ENCODE results near the gene MYBPC3.

The MYBPC3 gene

DNA sequence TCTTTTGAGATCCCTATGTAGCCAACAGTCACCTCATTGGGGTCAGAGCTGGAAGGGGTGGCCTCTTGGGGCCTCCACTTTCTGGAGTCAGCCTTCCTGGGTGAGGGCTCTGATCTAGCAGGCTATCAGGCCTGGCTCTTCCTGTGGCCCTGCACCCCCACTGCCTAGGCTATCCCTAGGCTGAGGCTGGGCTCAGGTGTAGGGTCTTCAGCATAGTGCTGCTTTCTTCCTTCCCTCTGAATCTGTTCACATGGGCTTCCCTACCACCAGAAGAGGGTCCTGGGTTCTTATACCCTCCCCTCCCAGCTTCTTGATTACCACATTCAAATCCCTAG lies 26.3 kb upstream of the MYBPC3 start:
- H3K4me3 ChIP-seq (ENCODE audit: low read length), result no peak overlapping the region
- no peaks in the 10 kb centered on the region for H3K4me1 ChIP-seq (ENCODE audit: insufficient read depth, low read length)
- no peaks in the 10 kb centered on the region for H3K27me3 ChIP-seq (ENCODE audit: insufficient read depth, low read length)
- H3K27ac ChIP-seq (ENCODE audit: low read length), result no peak overlapping the region
- H3K9ac ChIP-seq (ENCODE audit: low read depth, low read length), result no peak overlapping the region
- no peaks in the 10 kb centered on the region for H3K9me3 ChIP-seq (ENCODE audit: insufficient read depth, low read depth, low read length)
- H3K36me3 ChIP-seq (ENCODE audit: insufficient read depth, low read depth, low read length), result no peaks in the 10 kb centered on the region

DNA sequence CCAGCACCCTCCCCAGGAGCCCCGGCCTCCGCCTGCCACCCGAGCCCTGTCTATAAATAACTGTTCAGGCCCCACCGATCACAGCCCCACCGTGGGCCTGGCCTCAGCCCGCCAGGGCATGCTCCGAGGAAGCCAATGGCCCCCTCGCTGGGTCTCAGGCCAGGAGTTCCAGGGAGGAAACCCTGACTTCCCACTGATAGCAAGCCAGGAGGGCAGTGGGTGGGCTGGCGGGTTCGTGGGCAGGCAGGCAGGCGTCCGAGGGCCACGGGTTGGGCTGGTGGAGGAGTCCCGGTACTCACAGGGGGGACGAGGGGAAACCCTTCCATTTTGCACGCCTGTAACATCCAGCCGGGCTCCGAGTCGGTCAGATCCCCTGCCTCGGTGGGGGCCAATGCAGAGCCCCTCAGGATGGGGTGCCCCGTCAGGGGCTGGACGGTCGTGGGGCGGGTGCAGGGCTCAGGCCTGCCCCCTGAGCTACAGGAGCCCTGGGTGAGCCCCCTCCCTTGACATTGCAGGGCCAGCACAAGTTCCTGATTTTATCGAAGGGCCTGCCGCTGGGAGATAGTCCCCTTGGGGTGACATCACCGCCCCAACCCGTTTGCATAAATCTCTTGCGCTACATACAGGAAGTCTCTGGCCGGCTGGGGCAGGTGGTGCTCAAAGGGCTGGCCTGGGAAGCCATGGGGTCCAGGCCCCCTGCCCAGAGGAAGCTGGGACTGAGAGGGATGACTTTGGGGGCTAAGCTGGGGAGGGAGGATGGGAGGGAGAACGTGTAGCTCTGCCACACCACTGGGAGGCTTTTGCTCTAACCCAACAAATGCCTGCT lies 25.7 kb upstream of the MYBPC3 start, which contains the start of gene SPI1:
Gene SPI1, minus strand, starts transcription at position 538 of the 826 bp plus-strand sequence. Its CDS starts 194 bp downstream, at position 344.
- Histone ChIP-seq H3K36me3 (ENCODE audit: insufficient read depth, low read depth, low read length) (no peaks in the 10 kb centered on the region), H3K4me3 (ENCODE audit: low read length) (no peak within 1 kb of the TSS), H3K9ac (ENCODE audit: low read depth, low read length) (no peak within 1 kb of the TSS), H3K9me3 (ENCODE audit: insufficient read depth, low read depth, low read length) (no peaks in the 10 kb centered on the region), H3K27me3 (ENCODE audit: insufficient read depth, low read length) (no peaks in the 10 kb centered on the region), H3K27ac (ENCODE audit: low read length) (no peak within 1 kb of the TSS), H3K4me1 (ENCODE audit: insufficient read depth, low read length) (no peaks in the 10 kb centered on the region)

DNA sequence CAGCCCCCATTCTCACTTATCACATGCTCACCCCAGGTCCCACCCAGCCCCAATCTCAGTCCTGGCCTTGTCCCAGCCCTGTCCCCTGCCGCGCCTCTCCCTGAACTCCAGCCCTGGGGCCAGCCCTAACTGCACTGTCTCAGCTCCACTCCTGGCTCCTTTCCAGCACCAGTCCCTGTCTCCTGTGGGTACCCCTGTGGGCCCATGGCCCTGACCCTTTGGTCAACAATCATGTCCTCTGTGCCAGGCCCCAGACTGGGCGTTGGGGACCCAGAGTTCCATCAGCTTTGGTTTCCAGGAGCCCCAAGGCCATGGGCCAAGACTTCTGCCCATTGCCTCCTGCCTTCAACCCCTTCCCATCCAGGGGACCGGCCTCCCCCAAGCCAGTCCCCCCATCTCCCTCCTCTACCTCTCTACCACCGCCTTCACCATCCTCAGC lies 25.1 kb upstream of the MYBPC3 start:
- H3K9ac ChIP-seq (ENCODE audit: low read depth, low read length), result no peak overlapping the region
- H3K36me3 ChIP-seq (ENCODE audit: insufficient read depth, low read depth, low read length), result no peaks in the 10 kb centered on the region
- no peak overlapping the region for H3K27ac ChIP-seq (ENCODE audit: low read length)
- no peaks in the 10 kb centered on the region for H3K27me3 ChIP-seq (ENCODE audit: insufficient read depth, low read length)
- no peaks in the 10 kb centered on the region for H3K4me1 ChIP-seq (ENCODE audit: insufficient read depth, low read length)
- H3K4me3 ChIP-seq (ENCODE audit: low read length), result no peak overlapping the region
- no peaks in the 10 kb centered on the region for H3K9me3 ChIP-seq (ENCODE audit: insufficient read depth, low read depth, low read length)

DNA sequence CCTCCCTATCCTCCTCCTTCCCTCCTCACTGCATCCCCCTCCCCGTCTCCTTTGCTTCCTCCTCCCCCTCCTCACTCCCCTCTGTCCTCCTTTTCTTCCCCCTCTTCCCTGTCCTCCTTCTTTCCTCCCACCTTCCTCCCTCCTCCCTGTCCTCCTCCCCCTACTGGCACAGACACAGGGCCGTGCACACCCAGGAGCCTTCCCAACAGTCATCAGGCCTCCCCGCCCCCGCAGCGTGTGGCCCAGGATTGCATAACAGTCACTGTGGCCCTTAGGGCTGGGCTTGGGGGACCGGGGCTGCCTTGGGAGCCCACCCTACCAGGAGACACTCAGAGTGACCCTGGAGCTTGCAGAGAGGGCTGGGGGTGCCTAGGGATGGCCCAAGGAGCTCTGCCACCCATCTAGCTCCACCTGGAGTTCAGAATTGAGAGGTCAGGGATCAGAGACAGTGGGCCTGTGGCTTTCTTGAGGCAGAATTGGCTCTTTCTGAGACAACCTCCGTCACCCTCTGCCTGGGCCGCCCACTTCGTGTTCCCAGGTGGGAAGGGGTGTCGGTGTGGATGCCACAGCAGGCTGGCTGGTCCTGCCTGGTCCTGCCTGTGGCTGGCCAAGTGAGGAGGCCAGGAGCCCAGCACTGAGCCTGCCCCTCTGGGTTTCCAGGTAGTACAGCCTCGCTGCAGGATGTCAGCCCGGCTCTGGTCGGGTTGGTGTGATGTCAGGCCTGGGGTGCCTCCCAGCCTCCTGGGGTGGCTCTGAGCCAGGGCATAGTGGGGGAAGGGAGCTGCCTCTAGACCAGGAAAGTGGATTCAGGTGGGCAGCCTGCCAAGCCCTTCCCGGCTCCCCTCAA lies 24.2 kb upstream of the MYBPC3 start:
- no peaks in the 10 kb centered on the region for H3K4me1 ChIP-seq (ENCODE audit: insufficient read depth, low read length)
- no peak overlapping the region for H3K27ac ChIP-seq (ENCODE audit: low read length)
- H3K9me3 ChIP-seq (ENCODE audit: insufficient read depth, low read depth, low read length), result no peaks in the 10 kb centered on the region
- H3K27me3 ChIP-seq (ENCODE audit: insufficient read depth, low read length), result no peaks in the 10 kb centered on the region
- no peak overlapping the region for H3K9ac ChIP-seq (ENCODE audit: low read depth, low read length)
- H3K36me3 ChIP-seq (ENCODE audit: insufficient read depth, low read depth, low read length), result no peaks in the 10 kb centered on the region
- no peak overlapping the region for H3K4me3 ChIP-seq (ENCODE audit: low read length)

DNA sequence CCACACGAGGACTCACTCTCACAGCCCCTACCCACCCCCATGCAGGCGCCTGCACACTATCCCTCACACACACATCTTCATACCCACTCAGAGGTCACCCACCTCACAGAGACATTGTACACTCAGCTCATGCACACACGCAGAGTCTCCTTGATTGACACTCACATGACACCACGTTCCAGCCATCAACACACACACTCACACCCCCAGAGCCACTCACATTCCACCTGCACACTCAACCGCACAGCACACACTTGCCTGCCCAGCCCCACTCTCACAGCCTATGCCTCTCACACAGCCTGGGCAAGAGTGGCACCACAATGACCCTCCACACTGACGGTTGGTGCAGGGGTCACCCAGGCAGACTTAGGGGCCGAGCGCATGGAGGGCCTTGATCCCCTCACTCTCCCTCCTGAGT lies 23.6 kb upstream of the MYBPC3 start:
- Histone ChIP-seq H3K9me3 (ENCODE audit: insufficient read depth, low read depth, low read length) (no peaks in the 10 kb centered on the region), H3K27me3 (ENCODE audit: insufficient read depth, low read length) (no peaks in the 10 kb centered on the region), H3K4me3 (ENCODE audit: low read length) (no peak overlapping the region), H3K36me3 (ENCODE audit: insufficient read depth, low read depth, low read length) (no peaks in the 10 kb centered on the region), H3K9ac (ENCODE audit: low read depth, low read length) (no peak overlapping the region), H3K27ac (ENCODE audit: low read length) (no peak overlapping the region), H3K4me1 (ENCODE audit: insufficient read depth, low read length) (no peaks in the 10 kb centered on the region)

DNA sequence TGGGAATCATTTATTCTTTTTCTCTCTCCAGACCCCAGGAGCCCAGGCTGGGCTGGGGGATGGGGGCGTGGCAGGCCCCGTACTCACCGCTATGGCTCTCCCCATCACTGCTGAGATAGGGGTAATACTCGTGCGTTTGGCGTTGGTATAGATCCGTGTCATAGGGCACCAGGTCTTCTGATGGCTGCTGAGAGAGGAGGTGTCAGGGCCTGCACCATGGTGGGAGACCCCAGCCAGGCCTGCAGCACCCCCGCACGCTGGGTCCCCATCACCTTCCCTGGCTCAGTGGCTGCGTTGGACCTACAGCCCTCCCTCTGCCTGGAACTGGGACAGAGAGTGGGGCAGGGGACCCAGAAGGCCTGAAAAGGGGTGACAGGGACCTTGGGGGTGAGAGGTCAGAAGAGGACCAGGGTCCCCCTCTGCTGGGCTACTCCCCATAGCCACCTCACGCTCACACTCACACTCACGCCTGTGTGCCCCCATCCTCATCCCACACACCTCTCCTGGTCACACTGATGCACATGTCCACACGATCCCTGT lies 23.1 kb upstream of the MYBPC3 start:
- no peak overlapping the region for H3K4me3 ChIP-seq (ENCODE audit: low read length)
- no peaks in the 10 kb centered on the region for H3K27me3 ChIP-seq (ENCODE audit: insufficient read depth, low read length)
- H3K4me1 ChIP-seq (ENCODE audit: insufficient read depth, low read length), result no peaks in the 10 kb centered on the region
- no peaks in the 10 kb centered on the region for H3K36me3 ChIP-seq (ENCODE audit: insufficient read depth, low read depth, low read length)
- H3K9me3 ChIP-seq (ENCODE audit: insufficient read depth, low read depth, low read length), result no peaks in the 10 kb centered on the region
- no peak overlapping the region for H3K27ac ChIP-seq (ENCODE audit: low read length)
- no peak overlapping the region for H3K9ac ChIP-seq (ENCODE audit: low read depth, low read length)

DNA sequence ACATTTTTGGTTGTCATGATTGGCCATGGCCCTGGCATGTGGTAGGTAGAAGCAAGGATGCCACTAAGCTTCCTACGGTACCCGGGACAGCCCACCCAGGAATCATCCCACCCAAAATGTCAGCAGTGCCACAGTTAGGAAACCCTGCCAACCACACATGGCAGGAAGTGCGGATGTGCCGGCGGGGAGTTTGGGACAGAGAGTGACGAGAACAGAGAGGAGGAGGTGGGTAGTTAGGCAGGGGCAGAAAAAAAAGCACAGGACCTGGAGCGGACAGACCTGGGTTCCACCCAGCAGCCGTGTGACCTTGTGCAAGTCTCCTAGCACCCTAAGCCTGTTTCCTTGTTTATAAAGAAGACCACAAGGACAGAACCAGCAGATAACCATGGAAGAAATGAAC lies 22.5 kb upstream of the MYBPC3 start:
- Histone ChIP-seq H3K27ac (ENCODE audit: low read length) (no peak overlapping the region), H3K9me3 (ENCODE audit: insufficient read depth, low read depth, low read length) (no peaks in the 10 kb centered on the region), H3K27me3 (ENCODE audit: insufficient read depth, low read length) (no peaks in the 10 kb centered on the region), H3K9ac (ENCODE audit: low read depth, low read length) (no peak overlapping the region), H3K36me3 (ENCODE audit: insufficient read depth, low read depth, low read length) (no peaks in the 10 kb centered on the region), H3K4me3 (ENCODE audit: low read length) (no peak overlapping the region), H3K4me1 (ENCODE audit: insufficient read depth, low read length) (no peaks in the 10 kb centered on the region)

DNA sequence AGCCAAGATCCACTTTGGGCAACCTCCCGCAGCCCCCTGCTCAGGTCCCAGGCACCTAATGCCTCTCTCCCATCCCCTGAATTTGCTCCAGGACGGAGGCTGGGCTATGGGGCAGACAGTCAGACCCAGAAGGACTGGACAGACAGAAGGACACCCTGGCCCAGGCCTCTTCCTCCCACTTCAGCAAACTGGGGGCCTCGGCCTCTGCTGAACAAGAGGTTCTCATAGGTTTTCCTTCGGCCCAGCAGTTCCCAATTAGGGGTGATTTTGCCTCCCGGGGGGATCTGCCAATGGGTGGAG lies 22.2 kb upstream of the MYBPC3 start:
- no peaks in the 10 kb centered on the region for H3K9me3 ChIP-seq (ENCODE audit: insufficient read depth, low read depth, low read length)
- no peak overlapping the region for H3K27ac ChIP-seq (ENCODE audit: low read length)
- H3K4me1 ChIP-seq (ENCODE audit: insufficient read depth, low read length), result no peaks in the 10 kb centered on the region
- H3K9ac ChIP-seq (ENCODE audit: low read depth, low read length), result no peak overlapping the region
- no peaks in the 10 kb centered on the region for H3K36me3 ChIP-seq (ENCODE audit: insufficient read depth, low read depth, low read length)
- no peaks in the 10 kb centered on the region for H3K27me3 ChIP-seq (ENCODE audit: insufficient read depth, low read length)
- no peak overlapping the region for H3K4me3 ChIP-seq (ENCODE audit: low read length)

DNA sequence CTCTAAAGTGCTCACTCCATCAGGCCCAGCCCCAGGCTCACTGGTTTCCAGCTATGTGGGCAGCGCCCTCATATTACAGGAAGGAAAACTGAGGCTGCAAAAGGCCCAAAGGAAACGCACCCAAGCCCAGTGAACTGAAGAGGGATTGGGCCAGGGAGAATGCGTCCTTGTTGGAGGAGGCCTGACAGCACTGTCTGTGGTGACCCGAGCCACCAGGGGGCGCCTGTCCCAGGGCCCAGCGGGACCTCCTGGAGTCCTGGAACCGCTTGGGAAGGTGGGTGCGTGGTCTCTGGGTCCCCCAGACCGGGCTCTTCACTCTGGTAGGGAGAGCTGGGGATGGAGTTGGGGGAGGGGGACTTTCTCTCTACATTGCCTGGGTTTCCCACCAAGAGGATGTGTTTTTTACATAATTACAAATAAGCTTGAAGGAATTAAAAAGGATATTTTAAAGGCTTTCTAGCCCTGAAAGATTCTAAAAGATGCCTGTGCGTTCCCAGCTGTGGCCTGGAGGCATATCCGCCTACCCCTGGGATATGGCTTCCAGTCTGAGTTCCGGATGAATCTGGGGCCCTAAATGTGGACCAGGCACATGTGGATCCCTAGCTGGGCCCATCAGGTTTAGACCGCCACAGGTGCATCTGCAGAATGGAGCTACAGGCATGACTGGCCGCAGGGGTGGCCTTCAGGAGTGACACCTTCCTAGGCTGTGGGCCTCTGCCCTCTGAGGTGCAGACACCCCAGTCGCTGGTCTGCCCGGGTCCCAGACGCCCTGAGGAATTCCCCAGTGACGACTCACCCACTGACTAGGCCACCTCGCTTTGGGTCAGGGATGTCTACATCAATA lies 21.6 kb upstream of the MYBPC3 start:
- Histone ChIP-seq H3K4me1 (ENCODE audit: insufficient read depth, low read length) (no peaks in the 10 kb centered on the region), H3K36me3 (ENCODE audit: insufficient read depth, low read depth, low read length) (no peaks in the 10 kb centered on the region), H3K4me3 (ENCODE audit: low read length) (no peak overlapping the region), H3K9ac (ENCODE audit: low read depth, low read length) (no peak overlapping the region), H3K27ac (ENCODE audit: low read length) (no peak overlapping the region), H3K27me3 (ENCODE audit: insufficient read depth, low read length) (no peaks in the 10 kb centered on the region), H3K9me3 (ENCODE audit: insufficient read depth, low read depth, low read length) (no peaks in the 10 kb centered on the region)

DNA sequence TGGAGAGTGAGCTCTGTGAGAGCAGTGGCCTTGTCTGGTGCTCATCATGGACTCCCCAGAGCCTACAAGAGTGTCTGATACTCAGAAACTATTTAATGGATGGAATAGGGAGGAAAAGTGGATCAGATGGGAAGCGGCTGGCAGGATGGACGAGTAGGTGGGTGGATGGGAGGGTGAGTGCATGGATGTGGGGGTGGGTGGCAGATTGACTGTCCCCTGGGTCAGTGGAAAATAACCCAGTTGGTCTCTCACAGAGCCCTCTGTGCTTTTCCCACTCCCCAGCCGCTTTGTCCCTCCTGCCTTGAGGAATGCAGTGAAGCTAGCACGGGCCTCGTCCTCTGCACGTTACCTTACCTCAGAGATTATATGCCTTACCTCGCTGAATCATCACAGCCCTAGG lies 19.9 kb upstream of the MYBPC3 start:
- Histone ChIP-seq H3K36me3 (ENCODE audit: insufficient read depth, low read depth, low read length) (no peaks in the 10 kb centered on the region), H3K9me3 (ENCODE audit: insufficient read depth, low read depth, low read length) (no peaks in the 10 kb centered on the region), H3K4me1 (ENCODE audit: insufficient read depth, low read length) (no peaks in the 10 kb centered on the region), H3K4me3 (ENCODE audit: low read length) (no peak overlapping the region), H3K27me3 (ENCODE audit: insufficient read depth, low read length) (no peaks in the 10 kb centered on the region), H3K9ac (ENCODE audit: low read depth, low read length) (no peak overlapping the region), H3K27ac (ENCODE audit: low read length) (no peak overlapping the region)

DNA sequence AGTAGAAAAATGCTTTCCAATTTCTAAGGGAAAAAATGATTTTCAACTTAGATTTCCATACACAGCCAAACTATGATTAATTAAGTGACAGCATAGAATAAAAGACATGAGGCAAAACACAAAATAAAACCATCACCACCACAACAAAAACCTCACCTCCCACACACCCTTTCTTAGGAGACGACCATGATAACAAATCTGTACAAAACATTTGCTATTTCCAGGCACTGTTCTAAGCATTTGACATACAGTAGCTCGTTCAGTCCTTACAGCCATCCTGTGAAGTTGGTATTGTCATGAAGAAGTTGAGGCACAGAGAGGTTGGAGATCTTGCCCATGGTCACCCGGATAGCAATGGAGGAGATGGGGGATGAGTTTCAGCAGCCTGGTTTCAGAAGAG lies 17.2 kb upstream of the MYBPC3 start:
- Histone ChIP-seq H3K4me3 (ENCODE audit: low read length) (no peak overlapping the region), H3K4me1 (ENCODE audit: insufficient read depth, low read length) (no peaks in the 10 kb centered on the region), H3K9ac (ENCODE audit: low read depth, low read length) (no peak overlapping the region), H3K27me3 (ENCODE audit: insufficient read depth, low read length) (no peaks in the 10 kb centered on the region), H3K27ac (ENCODE audit: low read length) (no peak overlapping the region), H3K36me3 (ENCODE audit: insufficient read depth, low read depth, low read length) (no peaks in the 10 kb centered on the region), H3K9me3 (ENCODE audit: insufficient read depth, low read depth, low read length) (no peaks in the 10 kb centered on the region)
